Measurements from ENCODE around the gene OTULINL.

Gene OTULINL

DNA sequence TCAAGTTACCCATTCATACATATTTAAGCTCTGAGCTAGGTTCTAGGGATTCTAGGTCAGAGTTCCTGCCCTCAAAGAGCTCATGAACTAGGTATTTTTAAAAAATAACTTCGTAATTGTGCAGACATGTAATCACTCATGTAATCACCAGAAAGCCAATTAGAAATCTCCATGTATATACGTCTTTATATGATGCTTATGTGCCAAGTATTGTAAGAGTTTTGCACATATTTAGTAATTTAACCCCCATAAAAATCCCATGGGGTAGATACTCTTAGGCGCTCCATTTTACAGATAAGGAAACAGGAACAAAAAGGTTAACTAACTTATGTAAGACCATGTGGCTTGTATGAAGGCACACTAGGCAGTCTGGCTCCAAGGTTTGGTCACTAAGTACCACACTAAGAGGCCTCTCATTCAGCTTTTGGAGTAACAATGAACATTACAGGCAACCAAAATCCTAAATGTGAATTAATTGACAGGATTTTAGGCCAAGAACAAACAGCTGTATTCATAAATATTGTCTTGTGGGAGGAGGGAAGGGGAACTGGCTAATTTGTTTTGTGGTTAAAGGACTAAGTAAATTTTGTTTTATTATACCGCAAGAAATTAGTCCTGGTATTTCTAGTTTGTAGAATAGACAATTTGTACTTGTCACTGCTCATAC is 1.7 kb upstream of the OTULINL start:
- Mint-ChIP-seq H3K4me1 (peaks cover 9% of the 10 kb centered on the region), H3K27ac (ENCODE audit: low read depth) (no peak overlapping the region), H3K9me3 (no peaks in the 10 kb centered on the region), H3K27me3 (no peaks in the 10 kb centered on the region), H3K36me3 (ENCODE audit: insufficient read depth) (peaks cover 9% of the 10 kb centered on the region), H3K4me3 (no peak overlapping the region)
- ATAC-seq (replicated peaks; ENCODE audit: extremely low read depth, poor library complexity, severe bottlenecking): no peak
- DNase-seq (ENCODE audit: low spot score in 2 of 2): no peak

DNA sequence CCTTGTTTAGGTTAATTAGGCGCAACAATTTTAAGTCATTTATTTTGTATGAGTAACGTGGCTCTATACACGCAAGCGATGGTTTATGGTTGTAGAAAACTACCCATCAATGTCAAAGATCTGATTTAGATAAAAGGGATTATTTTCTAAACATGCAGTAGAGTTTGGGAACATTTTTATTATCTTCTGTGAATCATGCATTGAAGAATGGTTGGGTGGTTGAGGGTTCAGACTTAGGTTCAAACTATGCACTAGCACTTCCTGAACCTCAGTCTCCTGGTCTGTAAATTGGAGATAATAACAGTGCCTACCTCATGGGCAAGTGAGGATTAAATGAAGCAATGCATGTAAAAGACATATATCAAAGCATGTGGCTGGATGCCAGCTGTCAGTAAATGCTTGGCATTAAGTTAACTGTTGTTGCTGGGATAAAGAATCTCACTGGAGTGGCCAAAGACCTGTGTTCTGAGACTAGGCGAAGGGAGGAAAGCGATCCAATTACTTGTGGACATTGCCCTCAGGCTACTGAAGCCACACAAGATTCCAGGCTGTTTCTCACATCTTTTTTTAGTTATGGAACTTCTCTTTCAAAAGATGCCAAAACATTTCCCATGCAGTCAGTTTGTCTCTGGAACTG is 1.1 kb upstream of the OTULINL start:
- H3K27me3 Mint-ChIP-seq: no peaks in the 10 kb centered on the region
- no peak for DNase-seq (ENCODE audit: low spot score in 2 of 2)
- H3K4me3 Mint-ChIP-seq: peak overlapping the region; percentile 77
- peaks cover 12% of the 10 kb centered on the region for H3K4me1 Mint-ChIP-seq
- H3K36me3 Mint-ChIP-seq (ENCODE audit: insufficient read depth): peaks cover 9% of the 10 kb centered on the region
- ATAC-seq (replicated peaks; ENCODE audit: extremely low read depth, poor library complexity, severe bottlenecking): no peak
- H3K27ac Mint-ChIP-seq (ENCODE audit: low read depth): peak overlapping the region; percentile 14
- H3K9me3 Mint-ChIP-seq: no peaks in the 10 kb centered on the region

DNA sequence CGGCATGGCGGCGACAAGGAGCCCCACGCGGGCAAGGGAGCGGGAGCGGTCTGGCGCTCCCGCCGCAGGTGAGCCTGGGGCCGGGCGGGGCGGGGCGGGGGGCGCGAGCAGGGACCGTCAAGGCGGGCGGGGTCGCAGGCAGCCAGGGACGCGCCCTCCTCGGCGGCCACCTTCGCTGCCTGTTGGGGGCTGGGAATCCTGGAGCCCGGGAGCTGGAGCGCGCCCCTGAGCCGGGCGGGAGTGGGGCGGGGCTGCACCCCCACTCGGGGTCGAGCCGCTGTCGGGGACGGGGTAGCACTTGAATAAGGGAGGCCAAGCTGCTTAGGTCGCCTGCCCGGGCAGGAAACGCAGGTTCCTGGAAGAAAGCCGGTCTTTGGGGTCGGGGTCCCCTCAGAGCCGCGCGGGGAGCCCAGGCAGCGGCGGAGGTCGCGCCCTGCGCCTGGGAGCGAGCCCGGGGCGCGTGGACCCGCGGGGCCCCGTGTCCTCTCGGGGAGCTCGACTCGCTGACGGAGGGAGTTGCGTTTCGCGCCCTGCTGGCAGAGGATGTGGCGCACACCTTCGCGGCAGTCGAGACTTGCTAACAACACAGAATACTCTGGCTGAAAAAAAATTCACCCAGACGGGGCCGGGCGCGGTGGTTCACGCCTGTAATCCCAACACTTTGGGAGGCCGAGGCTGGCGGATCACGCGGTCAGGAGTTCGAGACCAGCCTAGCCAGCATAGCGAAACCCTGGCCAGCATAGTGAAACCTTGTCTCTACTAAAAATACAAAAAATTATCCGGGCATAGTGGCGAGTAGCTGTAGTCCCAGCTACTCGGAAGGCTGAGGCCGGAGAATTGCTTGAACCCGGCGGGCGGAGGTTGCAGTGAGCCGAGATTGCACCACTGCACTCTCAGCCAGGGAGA is 552 bp downstream of the OTULINL start:
- ATAC-seq (replicated peaks; ENCODE audit: extremely low read depth, poor library complexity, severe bottlenecking): peak; percentile 95
- Mint-ChIP-seq H3K27me3 (no peaks in the 10 kb centered on the region), H3K36me3 (ENCODE audit: insufficient read depth) (peaks cover 9% of the 10 kb centered on the region), H3K27ac (ENCODE audit: low read depth) (peak overlapping the region; percentile 83), H3K4me1 (peaks cover 21% of the 10 kb centered on the region), H3K9me3 (no peaks in the 10 kb centered on the region), H3K4me3 (peak overlapping the region; percentile 77)
- peak; percentile 71 to 84 for DNase-seq (ENCODE audit: low spot score in 2 of 2)

GRCh38 chr5:14582797-14583137 is 1.2 kb downstream of the OTULINL start:
- Mint-ChIP-seq H3K4me1 (peaks cover 27% of the 10 kb centered on the region), H3K4me3 (peak overlapping the region; percentile 77), H3K9me3 (no peaks in the 10 kb centered on the region), H3K27ac (ENCODE audit: low read depth) (peak overlapping the region; percentile 83), H3K27me3 (no peaks in the 10 kb centered on the region), H3K36me3 (ENCODE audit: insufficient read depth) (peaks cover 9% of the 10 kb centered on the region)
- no peak for DNase-seq (ENCODE audit: low spot score in 2 of 2)
- ATAC-seq (replicated peaks; ENCODE audit: extremely low read depth, poor library complexity, severe bottlenecking): no peak

GRCh38 chr5:14584848-14585247 is 3.3 kb downstream of the OTULINL start:
- ATAC-seq (replicated peaks; ENCODE audit: extremely low read depth, poor library complexity, severe bottlenecking) (no peak), DNase-seq (ENCODE audit: low spot score in 2 of 2) (no peak)
- no peaks in the 10 kb centered on the region for H3K9me3 Mint-ChIP-seq
- peaks cover 10% of the 10 kb centered on the region for H3K36me3 Mint-ChIP-seq (ENCODE audit: insufficient read depth)
- peak overlapping the region; percentile 24 for H3K27ac Mint-ChIP-seq (ENCODE audit: low read depth)
- H3K4me1 Mint-ChIP-seq: peaks cover 44% of the 10 kb centered on the region
- H3K27me3 Mint-ChIP-seq: no peaks in the 10 kb centered on the region
- H3K4me3 Mint-ChIP-seq: no peak overlapping the region

DNA sequence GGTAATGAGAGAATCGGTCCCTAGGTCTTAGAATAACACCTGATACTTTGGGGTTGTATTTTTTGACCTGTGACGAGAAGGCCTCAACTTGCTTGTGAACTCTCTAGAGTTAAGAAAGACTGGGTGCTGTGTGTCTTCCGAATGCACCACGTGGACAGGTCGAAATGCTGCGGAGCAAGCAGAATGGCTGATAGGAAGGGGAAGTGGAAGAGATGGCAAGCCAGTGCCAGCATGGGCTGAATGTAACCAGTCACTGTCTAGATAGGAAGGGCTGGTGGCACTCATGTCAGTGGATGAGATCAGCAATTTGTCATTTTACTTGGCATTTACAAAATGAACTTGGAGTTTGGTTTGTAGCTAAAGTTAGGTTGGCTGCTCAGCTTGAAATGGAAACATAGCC is 5.6 kb downstream of the OTULINL start:
- Mint-ChIP-seq H3K4me3 (no peak overlapping the region), H3K4me1 (peaks cover 60% of the 10 kb centered on the region), H3K9me3 (no peaks in the 10 kb centered on the region), H3K36me3 (ENCODE audit: insufficient read depth) (peaks cover 6% of the 10 kb centered on the region), H3K27me3 (no peaks in the 10 kb centered on the region), H3K27ac (ENCODE audit: low read depth) (no peak overlapping the region)
- ATAC-seq (replicated peaks; ENCODE audit: extremely low read depth, poor library complexity, severe bottlenecking) (no peak), DNase-seq (ENCODE audit: low spot score in 2 of 2) (no peak)

DNA sequence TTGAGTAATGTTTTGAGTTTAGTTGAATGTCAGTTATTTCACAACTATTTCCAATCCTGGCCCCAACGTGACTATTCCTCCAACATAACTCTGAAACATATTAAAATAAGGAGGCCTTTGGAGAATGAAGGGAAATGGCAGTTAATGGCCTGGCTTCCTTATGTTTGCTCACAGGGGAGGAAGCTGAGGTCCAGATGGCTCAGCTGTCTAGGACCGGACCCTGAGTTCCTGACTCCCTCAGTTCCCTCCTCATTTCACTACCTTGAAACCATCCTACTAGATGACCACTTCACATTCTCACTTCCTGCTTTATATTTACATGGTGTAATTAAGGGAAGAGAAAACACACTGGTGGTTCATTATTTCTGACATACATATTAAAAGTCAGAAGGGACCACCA is 6.6 kb downstream of the OTULINL start:
- Mint-ChIP-seq H3K36me3 (ENCODE audit: insufficient read depth) (peaks cover 2% of the 10 kb centered on the region), H3K4me3 (no peak overlapping the region), H3K9me3 (no peaks in the 10 kb centered on the region), H3K27ac (ENCODE audit: low read depth) (no peak overlapping the region), H3K27me3 (no peaks in the 10 kb centered on the region), H3K4me1 (peaks cover 70% of the 10 kb centered on the region)
- no peak for DNase-seq (ENCODE audit: low spot score in 2 of 2)
- ATAC-seq (replicated peaks; ENCODE audit: extremely low read depth, poor library complexity, severe bottlenecking): no peak

DNA sequence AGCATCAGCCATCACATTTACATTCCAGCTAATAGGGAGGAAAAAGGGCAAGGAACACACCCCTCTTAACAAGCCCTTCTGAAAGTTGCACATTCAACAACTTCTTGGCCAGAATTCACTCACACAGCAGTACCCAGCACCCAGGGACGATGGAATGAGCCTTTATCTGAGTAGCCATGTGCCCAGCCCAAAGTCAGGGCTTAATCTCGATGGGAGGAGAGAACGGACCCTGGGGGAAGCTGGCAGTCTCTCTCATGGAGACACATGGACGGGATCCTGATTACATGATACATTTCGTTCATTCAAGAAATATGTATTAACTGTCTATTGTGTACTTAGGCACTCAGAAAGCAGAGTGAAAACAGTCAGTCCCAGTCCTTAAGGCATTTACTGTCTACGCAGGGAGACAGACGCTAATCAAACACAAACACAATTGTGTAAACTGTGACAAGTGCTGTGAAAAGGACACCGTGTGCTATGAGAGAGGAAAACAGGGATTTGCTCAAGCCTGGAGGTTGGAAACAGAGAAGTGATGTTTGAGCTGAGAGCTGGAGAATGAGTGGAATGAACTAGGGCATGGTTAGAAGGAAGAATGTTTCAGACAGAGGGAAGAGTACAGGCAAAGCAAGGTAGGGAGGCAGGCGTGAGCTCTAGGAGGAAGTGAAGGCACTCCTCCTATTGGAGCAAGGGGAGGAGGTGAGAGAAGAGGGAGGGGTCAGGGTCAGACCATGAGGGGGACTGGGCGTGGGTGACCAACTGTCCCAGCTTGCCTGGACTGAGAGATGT is 7.4 kb downstream of the OTULINL start:
- no peaks in the 10 kb centered on the region for H3K27me3 Mint-ChIP-seq
- H3K27ac Mint-ChIP-seq (ENCODE audit: low read depth): peak overlapping the region; percentile 54
- DNase-seq (ENCODE audit: low spot score in 2 of 2) (no peak), ATAC-seq (replicated peaks; ENCODE audit: extremely low read depth, poor library complexity, severe bottlenecking) (no peak)
- H3K4me3 Mint-ChIP-seq: no peak overlapping the region
- H3K4me1 Mint-ChIP-seq: peaks cover 78% of the 10 kb centered on the region
- H3K36me3 Mint-ChIP-seq (ENCODE audit: insufficient read depth): peaks cover 2% of the 10 kb centered on the region
- H3K9me3 Mint-ChIP-seq: no peaks in the 10 kb centered on the region

GRCh38 chr5:14590949-14591348 is 9.4 kb downstream of the OTULINL start:
- Mint-ChIP-seq H3K9me3 (no peaks in the 10 kb centered on the region), H3K36me3 (ENCODE audit: insufficient read depth) (peaks cover 6% of the 10 kb centered on the region), H3K27ac (ENCODE audit: low read depth) (peak overlapping the region; percentile 66), H3K27me3 (no peaks in the 10 kb centered on the region), H3K4me1 (peaks cover 86% of the 10 kb centered on the region), H3K4me3 (no peak overlapping the region)
- no peak for DNase-seq (ENCODE audit: low spot score in 2 of 2)
- ATAC-seq (replicated peaks; ENCODE audit: extremely low read depth, poor library complexity, severe bottlenecking): no peak

DNA sequence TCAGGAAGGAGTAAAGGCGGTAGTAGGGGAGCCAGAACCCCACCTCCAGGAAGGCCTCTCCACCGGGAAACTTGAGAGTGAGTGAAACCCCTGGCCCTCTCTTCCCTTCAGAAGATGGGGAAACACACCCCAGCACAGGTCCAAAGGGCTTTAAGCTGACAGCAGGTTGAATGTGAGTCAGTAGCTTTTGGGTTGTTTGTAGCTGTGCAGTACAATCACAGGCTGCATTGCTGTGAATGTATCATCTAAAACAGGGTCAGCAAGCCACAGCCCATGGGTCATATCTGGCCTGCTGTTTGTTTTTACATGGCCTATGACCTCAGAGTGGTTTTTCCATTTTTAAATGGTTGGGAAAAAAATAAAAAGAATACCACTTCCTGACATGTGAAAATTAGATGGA is 10.0 kb downstream of the OTULINL start:
- ATAC-seq (replicated peaks; ENCODE audit: extremely low read depth, poor library complexity, severe bottlenecking) (no peak), DNase-seq (ENCODE audit: low spot score in 2 of 2) (no peak)
- peaks cover 6% of the 10 kb centered on the region for H3K36me3 Mint-ChIP-seq (ENCODE audit: insufficient read depth)
- H3K27ac Mint-ChIP-seq (ENCODE audit: low read depth): peak overlapping the region; percentile 4
- peaks cover 88% of the 10 kb centered on the region for H3K4me1 Mint-ChIP-seq
- H3K27me3 Mint-ChIP-seq: no peaks in the 10 kb centered on the region
- H3K9me3 Mint-ChIP-seq: no peaks in the 10 kb centered on the region
- no peak overlapping the region for H3K4me3 Mint-ChIP-seq

DNA sequence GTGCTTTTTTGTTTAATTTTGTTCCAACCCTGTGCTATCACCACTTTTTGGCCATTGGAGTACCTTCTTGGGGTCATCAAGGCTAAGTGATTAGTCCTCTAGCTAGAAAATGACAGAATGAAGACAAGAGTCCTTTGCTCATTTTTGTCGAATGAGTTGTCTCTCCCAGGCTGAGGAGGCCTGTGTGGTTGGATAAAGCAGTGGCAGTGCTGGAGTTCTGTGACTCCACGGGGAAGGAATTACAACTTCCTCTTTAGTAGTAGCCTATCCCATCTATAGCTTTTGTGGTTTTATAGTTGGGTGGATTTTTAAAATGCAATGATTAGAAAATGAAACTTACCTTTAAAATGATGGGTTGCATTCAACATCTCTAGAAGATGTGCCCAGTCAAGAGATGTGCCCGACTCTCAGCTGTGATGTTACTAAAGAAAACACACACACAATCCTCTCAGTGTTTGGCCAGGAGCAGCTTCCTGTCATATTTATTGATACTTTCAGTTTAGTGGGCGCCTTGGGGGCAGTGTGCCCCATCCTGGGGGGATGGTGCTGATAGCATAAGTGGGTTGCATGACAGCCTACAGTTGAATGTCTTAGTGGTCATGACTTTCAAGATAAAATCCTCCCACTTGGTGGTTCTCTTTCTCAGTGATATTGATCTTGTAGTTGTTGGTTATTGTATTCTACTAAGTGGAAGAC is 11.9 kb downstream of the OTULINL start:
- ATAC-seq (replicated peaks; ENCODE audit: extremely low read depth, poor library complexity, severe bottlenecking) (peak; percentile 56), DNase-seq (ENCODE audit: low spot score in 2 of 2) (peak in 1 of 2 donors; percentile 25)
- peaks cover 6% of the 10 kb centered on the region for H3K36me3 Mint-ChIP-seq (ENCODE audit: insufficient read depth)
- peak overlapping the region; percentile 89 for H3K27ac Mint-ChIP-seq (ENCODE audit: low read depth)
- no peaks in the 10 kb centered on the region for H3K27me3 Mint-ChIP-seq
- H3K4me3 Mint-ChIP-seq: peak overlapping the region; percentile 68
- no peaks in the 10 kb centered on the region for H3K9me3 Mint-ChIP-seq
- peaks cover 88% of the 10 kb centered on the region for H3K4me1 Mint-ChIP-seq
